GM18907 (cell line): ENCODE data around the gene SMPD2.

ENCODE experiments used
- ATAC-seq: cut with Tn5 transposase; IDR thresholded peaks from one replicate; pipeline ENCODE4 v1.9.1; 2021; ENCODE audit warnings: mild to moderate bottlenecking, moderate library complexity; ENCODE audit not compliant: unreplicated experiment

Gene SMPD2

GRCh38 chr6:109446541-109446940, 6.0 kb downstream of the SMPD2 start:
- no peak for ATAC-seq

DNA sequence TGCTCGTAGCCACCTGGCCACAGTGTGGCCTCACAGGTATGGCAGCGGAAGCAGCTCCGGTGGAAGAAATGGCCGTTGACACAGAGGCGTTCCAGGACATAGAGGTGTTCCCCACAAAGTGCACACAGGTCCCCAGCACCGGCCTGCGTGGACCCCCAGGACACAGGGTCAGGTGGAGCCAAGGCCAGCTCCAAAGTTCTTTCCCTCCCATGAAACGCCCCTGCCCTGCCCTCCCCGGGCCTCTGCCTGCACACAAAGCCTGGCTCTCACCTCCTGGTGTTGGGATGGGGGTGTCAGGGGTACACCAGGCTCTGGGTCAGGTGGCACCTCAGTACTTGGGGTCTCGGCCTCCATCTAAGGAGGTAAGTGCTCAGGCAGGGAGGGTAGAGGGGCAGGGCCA, 6.6 kb downstream of the SMPD2 start:
- ATAC-seq = no peak

GRCh38 chr6:109447878-109448555, 7.5 kb downstream of the SMPD2 start:
- ATAC-seq = no peak

DNA sequence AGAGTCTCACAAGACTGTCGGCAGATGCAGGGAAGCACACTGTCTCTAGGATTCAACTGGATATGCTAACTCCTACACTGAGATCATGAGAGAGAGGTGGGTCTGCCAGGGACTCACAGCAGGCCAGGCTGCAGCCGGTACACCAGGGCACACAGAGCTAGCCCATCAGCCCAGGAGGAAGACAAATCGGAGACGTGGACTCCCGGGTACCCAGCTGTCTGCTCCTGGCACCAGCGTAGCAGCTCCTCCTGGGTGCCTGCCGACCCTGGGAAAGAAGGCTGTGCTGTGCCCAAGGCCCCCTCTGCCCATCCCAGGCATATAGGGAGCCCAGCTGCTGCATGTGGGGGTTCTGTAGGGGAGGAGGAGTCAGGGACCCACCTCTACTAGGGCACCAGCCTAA, 8.1 kb downstream of the SMPD2 start:
- no peak for ATAC-seq

GRCh38 chr6:109449064-109449794, 8.7 kb downstream of the SMPD2 start:
- ATAC-seq = no peak

DNA sequence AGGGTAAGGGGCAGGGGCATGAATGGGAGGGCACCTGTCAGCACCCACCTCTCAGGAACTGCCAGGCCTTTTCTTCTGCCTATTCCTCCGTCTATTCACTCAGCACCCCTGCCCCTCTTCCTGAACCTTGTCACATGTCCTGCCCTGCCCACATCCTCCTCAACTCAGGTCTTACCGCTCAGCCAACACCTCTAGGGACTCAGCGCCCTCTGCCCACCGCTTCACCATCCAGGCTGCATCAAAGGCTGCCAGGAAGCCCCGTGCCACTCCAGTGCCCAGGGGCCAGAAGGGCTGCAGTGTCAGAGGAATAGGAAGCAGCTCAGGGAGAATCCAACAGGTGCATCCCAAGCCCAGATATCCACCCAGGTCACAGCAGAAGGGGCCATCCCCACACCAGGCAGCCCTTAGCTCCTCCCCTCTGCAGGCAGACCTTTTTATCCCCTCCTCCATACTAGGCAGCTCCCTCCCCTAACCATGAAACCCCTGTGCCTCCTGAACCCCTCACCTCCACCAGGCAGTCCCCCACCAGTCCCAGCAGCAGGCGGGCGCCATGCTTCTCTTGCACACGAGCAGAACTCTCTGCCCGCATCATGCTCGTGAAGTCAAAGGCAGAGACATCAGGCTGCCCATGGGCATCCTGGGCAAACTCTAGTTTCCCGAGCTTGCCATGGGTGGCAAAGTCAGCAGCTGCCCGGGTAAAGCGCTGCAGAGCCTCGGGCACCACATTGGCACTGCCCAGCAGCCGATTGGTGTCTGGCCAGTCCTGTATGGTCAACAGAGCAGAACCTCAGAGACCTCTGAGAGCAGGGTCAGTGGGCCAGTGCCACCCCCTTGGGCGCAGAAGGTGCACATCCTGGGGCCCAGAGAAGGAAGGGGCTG, 9.5 kb downstream of the SMPD2 start:
- ATAC-seq = no peak

DNA sequence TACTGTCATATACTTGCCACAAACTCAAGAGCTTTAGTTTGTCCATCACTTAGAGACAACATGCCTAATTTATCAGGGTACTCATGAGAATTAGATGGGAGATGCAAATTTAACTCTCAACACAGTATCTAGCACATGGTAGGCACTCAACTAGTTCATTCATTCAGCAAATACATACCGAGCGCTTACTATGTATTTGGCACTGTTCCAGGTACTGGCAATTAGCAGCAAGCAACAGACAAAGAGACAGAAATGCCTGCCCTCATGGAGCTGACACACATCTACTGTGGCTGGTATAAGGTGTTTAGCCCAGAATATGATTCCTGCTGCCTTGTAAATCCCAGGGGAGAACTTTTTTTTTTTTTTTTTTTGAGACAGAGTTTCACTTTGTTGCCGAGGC, 10.3 kb downstream of the SMPD2 start:
- ATAC-seq = no peak

- ATAC-seq = no peak
Measured at GRCh38 chr6:109451376-109451775, 10.9 kb downstream of the SMPD2 start.

- ATAC-seq = no peak
Measured at GRCh38 chr6:109452181-109452580, 11.7 kb downstream of the SMPD2 start.

DNA sequence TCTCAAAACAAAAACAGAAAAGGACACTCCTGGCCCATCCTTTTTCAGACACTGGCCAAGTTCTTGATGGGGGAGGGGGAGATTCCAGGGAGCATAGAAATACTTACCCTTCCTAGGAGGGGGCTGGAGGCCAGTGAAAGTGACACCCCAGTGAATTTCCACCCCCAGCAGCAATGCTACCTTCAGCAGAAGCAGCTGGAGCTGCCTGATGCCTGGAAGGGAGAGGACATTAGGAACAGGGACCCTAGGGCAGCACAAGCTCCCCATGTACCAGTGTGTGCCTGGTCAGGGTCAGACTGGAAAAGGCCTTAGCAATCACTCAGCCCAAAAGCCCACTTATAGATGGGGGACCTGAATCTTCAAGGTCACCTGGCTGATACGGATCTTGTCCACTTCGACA, 12.6 kb downstream of the SMPD2 start:
- ATAC-seq = no peak

GRCh38 chr6:109453594-109454495, 13.3 kb downstream of the SMPD2 start:
- ATAC-seq = no peak

GRCh38 chr6:109454496-109455436, 14.2 kb downstream of the SMPD2 start:
- ATAC-seq = peak; percentile 35

- peak; percentile 64 for ATAC-seq
Measured at GRCh38 chr6:109455437-109456110, 15.1 kb downstream of the SMPD2 start, which contains the start of gene MICAL1. MICAL1 (minus strand) TSS chr6:109455772; CDS start chr6:109454196, 1,576 bp downstream.

- peak; percentile 1 for ATAC-seq
Measured at GRCh38 chr6:109456111-109456583, 15.6 kb downstream of the SMPD2 start.

GRCh38 chr6:109456710-109457561, 16.4 kb downstream of the SMPD2 start:
- ATAC-seq = no peak

- ATAC-seq = no peak
Measured at GRCh38 chr6:109457562-109457996, 17.1 kb downstream of the SMPD2 start.

GRCh38 chr6:109458774-109459531, 18.4 kb downstream of the SMPD2 start:
- ATAC-seq = peak; percentile 37
